GM19328 (cell line): Measurements from ENCODE around the gene MAML3.
A peak's percentile ranks its signal among the peaks of the same experiment; 100 is the strongest.

Experiments used
- ATAC-seq: cut with Tn5 transposase; IDR thresholded peaks from one replicate; pipeline ENCODE4 v1.9.1; 2021; ENCODE audit warnings: mild to moderate bottlenecking, moderate library complexity; ENCODE audit not compliant: unreplicated experiment

Gene MAML3

DNA sequence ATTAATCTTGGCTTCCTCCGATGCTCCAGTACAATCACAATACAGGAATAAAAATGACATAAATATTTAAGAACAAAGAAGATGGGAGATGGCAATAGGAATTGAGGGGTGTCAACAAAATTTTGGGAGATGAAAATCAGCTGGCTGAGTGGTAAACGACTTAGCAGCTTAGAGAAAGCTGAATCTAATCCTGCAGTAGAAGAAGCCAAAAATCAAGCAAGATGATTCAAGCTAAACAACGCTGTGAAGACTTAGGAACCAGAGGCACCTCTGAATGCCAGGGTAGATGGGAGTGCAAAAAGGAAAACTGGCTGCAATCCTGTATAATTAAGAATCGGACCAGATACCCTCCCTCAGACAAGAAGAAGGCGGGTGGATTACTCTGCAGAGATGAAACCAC lies 273.1 kb downstream of the MAML3 start:
- ATAC-seq, result no peak

DNA sequence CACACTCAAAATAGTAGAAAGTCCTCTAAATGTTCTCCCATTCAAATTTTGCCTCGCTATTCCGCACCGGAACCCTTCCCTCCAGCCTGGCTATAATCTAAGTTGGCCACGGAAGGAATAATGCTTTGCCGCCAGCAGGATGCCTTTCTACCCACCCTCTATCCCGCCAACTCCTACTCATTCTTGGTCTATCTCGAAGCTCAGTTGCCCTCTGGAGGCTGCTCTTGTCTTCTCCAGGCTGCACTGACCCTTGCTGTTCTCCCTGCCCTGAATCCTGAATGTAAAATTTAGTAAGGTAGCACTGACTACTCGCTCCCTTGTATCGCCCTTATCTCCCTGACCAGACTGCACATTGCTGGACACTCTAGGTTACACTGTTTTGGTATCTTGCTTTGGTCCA lies 275.9 kb downstream of the MAML3 start:
- ATAC-seq, result no peak

DNA sequence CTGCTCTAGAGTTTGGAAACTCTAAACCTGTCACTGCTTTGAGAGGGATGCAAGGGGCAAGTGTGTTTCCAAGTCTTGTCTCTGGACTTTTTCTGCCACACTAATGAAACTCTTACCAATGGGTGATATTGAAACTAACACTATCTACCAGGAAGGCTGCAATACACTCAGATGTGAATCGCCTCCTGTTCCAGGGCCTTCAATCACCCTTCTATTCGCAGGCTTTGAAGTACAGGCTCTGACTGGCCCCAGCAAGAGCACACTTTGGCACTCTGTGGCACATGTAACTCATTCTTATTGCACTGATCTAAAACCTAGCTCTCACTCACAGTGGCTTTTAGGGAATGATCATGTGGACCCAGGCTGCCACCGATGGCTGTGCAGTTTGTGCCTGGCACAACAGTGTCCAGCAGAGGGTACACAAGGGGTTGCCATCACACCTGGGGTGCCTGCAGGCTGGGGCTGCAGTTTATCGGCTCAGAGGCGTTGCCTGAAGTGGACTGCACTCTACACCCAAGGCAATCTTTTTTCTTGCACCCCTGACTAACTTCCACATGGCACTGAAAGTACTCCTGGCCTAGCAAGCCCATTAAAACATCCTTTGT lies 277.5 kb downstream of the MAML3 start:
- ATAC-seq, result no peak

- no peak for ATAC-seq
Observed at GRCh38 chr4:139875411-139875825, 278.6 kb downstream of the MAML3 start.

DNA sequence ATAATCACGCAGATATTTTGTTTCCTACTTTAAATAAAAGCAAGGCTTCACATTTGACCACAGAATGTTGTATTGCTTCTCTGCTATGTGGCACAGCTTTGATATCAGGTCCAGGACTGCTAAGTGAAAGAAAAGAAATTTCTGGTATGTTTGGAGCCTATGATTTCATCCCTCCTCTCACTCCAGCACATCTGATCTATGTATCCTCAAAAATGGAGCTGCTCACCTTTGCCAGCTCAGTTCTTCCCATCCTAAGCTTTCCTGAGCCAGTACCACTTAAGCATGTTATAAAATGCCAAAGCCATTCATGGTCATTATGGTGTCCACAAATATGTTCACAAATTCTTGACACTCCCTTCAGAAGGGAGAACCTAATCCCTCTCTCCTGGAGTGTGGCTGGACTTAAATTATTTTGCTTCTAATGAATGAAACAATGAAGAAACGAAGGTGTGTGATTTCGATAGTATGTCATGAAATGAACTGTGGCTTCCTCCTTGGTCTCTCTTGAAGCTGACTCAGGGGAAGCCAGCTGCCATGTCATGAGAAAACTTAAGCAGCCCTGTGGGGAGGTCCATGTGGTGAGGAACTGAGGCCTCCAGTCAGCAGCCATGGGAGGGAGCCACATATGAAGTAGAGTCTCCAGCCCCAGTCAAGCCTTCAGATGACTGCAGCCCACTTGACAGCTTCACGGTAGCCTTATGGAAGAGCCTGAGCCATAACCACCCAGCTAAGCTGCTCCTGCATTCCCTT lies 280.7 kb downstream of the MAML3 start:
- ATAC-seq, result no peak

DNA sequence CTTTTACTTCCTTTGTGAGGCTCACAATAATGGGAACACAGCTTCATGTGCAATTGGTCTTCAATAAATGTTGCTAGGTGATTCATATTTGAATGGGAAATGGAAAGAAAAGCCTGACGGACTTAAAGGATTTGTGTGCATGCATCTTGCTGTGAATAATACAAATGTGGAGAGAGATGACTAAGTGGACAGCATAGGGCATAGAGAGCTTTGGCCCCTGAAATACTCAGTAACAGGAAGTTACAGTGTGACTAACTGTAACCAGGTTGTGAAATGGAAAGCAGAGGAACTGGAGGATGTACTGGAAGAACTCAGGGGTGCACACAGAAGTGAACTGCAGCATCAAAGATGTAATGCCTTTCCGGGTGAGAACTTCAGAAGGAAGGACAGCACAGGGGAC lies 281.7 kb downstream of the MAML3 start:
- ATAC-seq, result no peak

DNA sequence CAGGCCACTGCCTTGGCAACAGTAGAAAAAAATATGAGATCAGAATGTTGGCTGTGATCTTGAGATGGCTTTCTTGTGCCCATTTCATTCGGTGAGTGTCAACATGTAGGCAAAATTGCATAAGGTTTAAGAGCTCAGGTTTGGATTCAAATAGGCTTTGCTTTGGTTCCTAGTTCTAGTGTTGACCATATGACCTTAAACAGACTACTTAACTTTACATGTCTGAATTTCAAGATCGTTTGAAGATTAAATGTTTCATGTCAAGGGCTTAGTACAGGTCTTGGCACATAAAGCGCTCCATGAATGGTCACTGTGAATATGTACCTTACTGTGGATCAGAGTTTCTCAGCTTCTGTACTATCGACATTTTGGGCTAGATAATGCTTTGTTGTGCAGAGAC lies 284.2 kb downstream of the MAML3 start:
- ATAC-seq, result no peak

- ATAC-seq, result no peak
Observed at GRCh38 chr4:139866276-139866962, 287.6 kb downstream of the MAML3 start.

- no peak for ATAC-seq
Observed at GRCh38 chr4:139865537-139865936, 288.4 kb downstream of the MAML3 start.

DNA sequence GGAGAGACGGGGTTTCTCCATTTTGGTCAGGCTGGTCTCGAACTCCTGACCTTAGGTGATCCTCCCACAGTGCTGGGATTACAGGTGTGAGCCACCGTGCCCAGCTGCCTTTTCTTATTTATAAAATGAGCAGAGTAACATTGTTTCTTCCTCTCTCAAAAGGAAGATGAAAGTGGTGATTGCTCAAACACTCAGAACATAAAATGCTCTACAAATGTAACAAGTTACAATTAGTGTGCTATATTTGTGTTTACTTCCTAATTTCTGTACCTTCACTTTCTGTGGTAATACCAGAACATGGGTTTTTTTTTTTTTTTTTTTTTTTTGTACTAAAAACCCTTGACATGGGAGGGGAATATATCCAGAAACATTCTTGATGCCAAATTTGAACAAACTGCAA lies 290.5 kb downstream of the MAML3 start:
- no peak for ATAC-seq

DNA sequence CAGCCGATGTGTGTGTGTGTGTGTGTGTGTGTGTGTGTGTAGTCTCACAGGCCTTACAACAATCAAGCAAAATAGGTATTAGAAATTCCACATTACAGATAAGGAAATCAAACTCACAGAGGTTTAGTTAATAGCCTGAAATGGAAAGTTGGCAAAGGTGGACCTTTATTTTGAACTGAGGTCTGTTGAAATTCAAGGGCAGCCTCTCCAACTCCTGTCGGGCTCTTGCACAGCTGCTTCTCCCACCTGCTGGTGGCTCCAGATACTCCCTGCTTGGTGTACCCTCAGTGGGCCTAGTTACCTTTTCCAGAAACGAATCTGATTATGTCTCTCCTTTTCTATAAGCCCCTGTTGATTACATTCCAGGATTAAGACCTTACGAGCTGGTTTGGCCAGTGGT lies 292.5 kb downstream of the MAML3 start:
- no peak for ATAC-seq

GRCh38 chr4:139860435-139861024 lies 293.5 kb downstream of the MAML3 start:
- ATAC-seq, result no peak

GRCh38 chr4:139859876-139860275 lies 294.1 kb downstream of the MAML3 start:
- ATAC-seq, result no peak

DNA sequence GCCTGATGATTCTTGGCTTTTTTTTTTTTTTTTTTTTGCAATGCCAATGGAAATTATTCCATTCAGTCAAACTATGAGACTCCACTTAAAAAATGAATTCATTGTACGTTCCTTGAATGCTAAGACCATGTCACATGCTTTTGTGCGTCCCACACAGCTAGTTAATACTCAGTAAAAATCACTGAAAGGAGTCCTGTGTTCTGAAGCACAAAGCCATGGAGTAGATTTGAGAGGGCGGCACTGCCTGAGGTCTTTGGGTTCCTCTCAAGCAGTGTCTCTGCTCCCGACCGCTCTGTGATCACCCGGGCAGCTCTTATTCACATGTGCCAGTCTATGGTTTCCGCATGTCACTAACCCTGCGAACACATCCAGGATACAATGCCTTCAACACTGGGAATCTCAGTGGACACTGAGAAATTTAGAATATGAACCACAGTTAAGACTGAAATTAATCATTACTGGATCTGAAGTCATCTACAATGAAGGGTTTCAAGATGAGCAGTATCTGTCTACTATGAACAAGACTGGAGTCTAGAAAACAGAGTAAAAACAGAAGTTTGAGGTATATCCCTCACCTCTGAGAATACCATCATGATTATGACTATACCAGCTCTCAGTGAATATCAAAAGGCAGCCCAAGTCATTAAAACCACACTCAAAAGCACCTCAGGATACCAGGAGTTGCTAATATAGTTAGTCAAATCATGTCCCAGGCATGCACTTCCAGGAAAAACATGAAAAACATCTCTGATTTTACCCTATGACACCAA lies 295.4 kb downstream of the MAML3 start:
- ATAC-seq, result peak; percentile 88

- no peak for ATAC-seq
Observed at GRCh38 chr4:139857977-139858376, 296.0 kb downstream of the MAML3 start.

DNA sequence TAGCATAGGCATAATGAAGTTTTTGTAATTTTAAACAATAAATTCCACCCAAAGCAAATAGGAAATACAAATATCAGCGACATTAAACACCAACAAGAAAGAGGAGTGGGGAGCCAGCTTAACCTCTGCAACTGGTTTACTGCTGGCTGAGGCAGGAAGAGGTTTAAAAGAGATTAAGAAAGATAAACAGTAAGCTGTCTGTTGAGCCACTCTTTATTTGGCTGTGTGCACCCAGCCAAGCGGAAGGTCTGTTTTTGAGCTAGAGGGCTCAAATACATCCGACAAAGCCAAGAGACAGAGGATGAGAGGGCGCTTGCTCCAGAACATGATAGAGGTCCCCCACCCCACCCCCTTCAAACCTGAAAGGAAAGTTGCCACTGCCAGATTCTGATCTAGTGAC lies 297.0 kb downstream of the MAML3 start:
- ATAC-seq, result no peak

DNA sequence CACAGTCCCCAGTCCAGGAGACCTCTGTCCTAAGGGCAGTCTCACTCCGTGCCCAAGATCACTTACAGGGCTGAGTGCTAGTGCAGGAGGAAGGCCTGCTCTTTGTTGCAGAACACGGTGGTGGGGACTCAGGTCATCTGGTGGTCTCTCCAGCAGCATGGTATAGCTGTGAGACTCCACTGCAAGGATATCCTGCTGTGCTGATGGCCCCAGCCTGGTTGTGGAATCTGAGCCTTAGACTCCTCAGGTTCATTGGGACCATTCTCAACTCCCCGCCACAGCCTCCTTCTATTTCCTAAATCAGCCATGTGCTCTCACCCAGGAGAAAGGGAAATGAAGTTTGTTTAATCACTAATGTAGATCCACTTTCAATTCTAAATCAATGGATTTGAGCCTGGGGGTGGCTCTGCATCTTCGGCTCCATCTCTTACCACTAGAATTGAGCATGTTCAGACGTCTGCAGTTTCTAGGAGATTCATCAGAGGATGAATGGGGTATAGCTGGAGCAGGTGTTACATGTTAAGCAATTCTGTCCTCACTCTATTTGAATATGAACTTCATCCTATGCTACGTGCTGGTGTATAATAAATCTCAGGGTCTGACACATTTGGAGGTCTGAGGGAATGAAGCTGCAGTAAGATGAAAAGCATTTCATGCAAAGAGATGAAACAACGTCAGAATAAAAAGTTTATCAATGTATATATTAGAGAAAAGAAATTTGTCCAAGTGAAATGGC lies 299.1 kb downstream of the MAML3 start:
- no peak for ATAC-seq

DNA sequence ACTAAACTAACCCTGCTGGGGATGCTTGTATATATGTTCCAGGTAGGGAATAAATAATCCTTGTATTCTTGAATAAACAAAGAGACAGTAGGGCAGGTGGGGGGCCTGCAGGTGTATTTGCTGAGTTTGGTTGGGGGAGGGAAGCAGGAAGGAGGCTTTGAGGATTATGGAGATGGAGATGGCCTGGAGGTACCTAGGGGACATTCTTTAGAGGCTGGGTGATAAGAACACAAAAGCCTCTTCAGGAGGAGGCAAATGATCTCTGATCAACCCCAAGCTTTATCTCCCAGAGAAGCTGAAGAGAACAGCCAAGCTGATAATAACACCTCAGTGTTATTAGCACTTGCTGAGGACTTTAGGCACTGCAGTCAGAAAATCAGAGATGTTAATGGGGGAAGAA lies 300.7 kb downstream of the MAML3 start:
- ATAC-seq, result no peak

GRCh38 chr4:139852612-139853269 lies 301.2 kb downstream of the MAML3 start:
- ATAC-seq, result no peak

DNA sequence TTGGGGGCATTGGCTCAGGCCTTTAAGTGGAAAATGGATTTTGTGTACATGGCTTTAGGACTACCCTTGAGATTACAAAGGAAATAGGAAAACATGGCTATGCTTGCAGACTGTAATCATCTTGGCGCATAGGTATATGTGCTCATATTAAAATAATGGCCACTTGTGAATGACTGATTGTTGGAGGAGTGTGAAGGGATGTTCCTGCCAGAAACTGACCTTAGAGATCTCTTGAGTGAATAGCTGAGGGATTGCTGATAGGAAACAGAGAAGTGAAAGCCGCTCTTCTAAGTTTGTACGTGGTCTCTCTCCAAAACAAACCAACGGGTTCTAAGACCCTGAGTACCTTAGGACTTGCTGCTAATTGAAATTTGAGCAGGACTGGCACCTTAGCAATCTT lies 302.3 kb downstream of the MAML3 start:
- ATAC-seq, result no peak
